HepG2 (cell line): ENCODE measurements around the gene ADARB2. TPM values are rescaled to one million over a fixed set of nuclear protein-coding genes. Genes with fewer than 3 reads are reported as not detected.

Experiments used
- ATAC-seq: fragments of 200-7000 bp; cut with Tn5 transposase; 3 replicates; pipeline ENCODE4 v1.9.1; 2020; ENCODE audit warnings: mild to moderate bottlenecking, moderate library complexity
- BruUV-seq: library from RNA; stranded (reverse); fragments of 400-500 nt; replicated peaks from 2 replicates; lab custom pipeline; 2021; lab: Mats Ljungman, UMichigan
- CTCF ChIA-PET: fragments of 300-600 bp; formaldehyde crosslinking; extraction: SDS; loops from one replicate; lab custom pipeline; 2021; ENCODE audit warnings: low total read pairs, inconsistent platforms, low intra/inter-chr PET ratio; lab: Yijun Ruan, JAX
- POLR2A ChIA-PET: fragments of 350-600 bp; sonication (Branson Sonifier 250); formaldehyde crosslinking; loops from one replicate; lab custom pipeline; 2020; ENCODE audit warnings: antibody characterized with exemption, inconsistent platforms; lab: Yijun Ruan, JAX
- DNase-seq: peaks from one replicate; pipeline ENCODE4 v3.0.0-alpha.2; 2015; ENCODE audit warnings: low spot score
- FAIRE-seq: peaks from 3 replicates; lab custom pipeline; 2011; peaks lifted over from hg19 to GRCh38; lab: Jason Lieb, UNC
- H2AFZ ChIP-seq: one replicate; pipeline ENCODE4 v1.6.1; 2011; ENCODE audit warnings: low read length, inconsistent platforms
- H3K27ac ChIP-seq: fragments of 300-600 bp; 3 replicates; pipeline ENCODE4 v1.8.0; 2011; ENCODE audit warnings: mixed run types, mild to moderate bottlenecking, mixed read lengths, low read length, inconsistent platforms; ENCODE audit not compliant: insufficient read depth; ENCODE audit errors: extremely low read length
- H3K27me3 ChIP-seq, 2 experiments: fragments of 200-600 bp in 1 of 2; 2 replicates in 1 of 2; 3 replicates in 1 of 2; pipeline versions ENCODE4 v1.6.0 to v1.8.0; 2011; ENCODE audit warnings: low read length in 2 of 2, mild to moderate bottlenecking in 2 of 2, moderate library complexity in 2 of 2, inconsistent platforms in 1 of 2; ENCODE audit not compliant: insufficient read depth in 2 of 2, control insufficient read depth in 1 of 2
- H3K36me3 ChIP-seq, 2 experiments: fragments of 200-600 bp in 1 of 2; replicated peaks in 1 of 2; 2 replicates in 1 of 2; 3 replicates in 1 of 2; pipeline versions ENCODE4 v1.5.1 to v1.8.0; 2011; ENCODE audit warnings: low read length in 2 of 2, inconsistent platforms in 1 of 2; ENCODE audit not compliant: insufficient read depth in 2 of 2, control insufficient read depth in 1 of 2
- H3K4me1 ChIP-seq: 2 replicates; pipeline ENCODE4 v1.5.1; 2012; ENCODE audit warnings: low read length, inconsistent platforms; ENCODE audit not compliant: insufficient read depth
- H3K4me2 ChIP-seq: 2 replicates; pipeline ENCODE4 v1.6.0; 2011; ENCODE audit warnings: low read depth, low read length, inconsistent platforms
- H3K4me3 ChIP-seq, 3 experiments: fragments of 200-600 bp in 1 of 3; sonication (generic), shearing (Covaris generic) in 1 of 3; replicated peaks in 1 of 3; 2 replicates each; pipeline ENCODE4 v1.5.1; 2011 to 2016; ENCODE audit warnings: low read length in 3 of 3, inconsistent platforms in 2 of 3, low read depth in 2 of 3, mild to moderate bottlenecking in 2 of 3, control low read depth in 1 of 3, mixed read lengths in 1 of 3; ENCODE audit not compliant: insufficient read depth in 1 of 3
- H3K79me2 ChIP-seq: one replicate; pipeline ENCODE4 v1.6.1; 2011; ENCODE audit warnings: low read length, inconsistent platforms; ENCODE audit not compliant: insufficient read depth
- H3K9ac ChIP-seq: 2 replicates; pipeline ENCODE4 v1.6.0; 2011; ENCODE audit warnings: mild to moderate bottlenecking, low read depth, low read length, inconsistent platforms; ENCODE audit not compliant: insufficient read depth
- H3K9me3 ChIP-seq: 2 replicates; pipeline ENCODE4 v1.5.1; 2012; ENCODE audit warnings: mild to moderate bottlenecking, low read length
- H4K20me1 ChIP-seq: 2 replicates; pipeline ENCODE4 v1.6.0; 2011; ENCODE audit warnings: inconsistent platforms, mild to moderate bottlenecking, low read length, moderate library complexity; ENCODE audit not compliant: insufficient read depth
- AGO1 ChIP-seq: fragments of 200-400 bp; formaldehyde crosslinking; IDR thresholded peaks from 2 replicates; pipeline ENCODE4 v1.6.1; 2017; ENCODE audit warnings: mild to moderate bottlenecking, low read depth, low read length, moderate library complexity; ENCODE audit not compliant: poor library complexity, severe bottlenecking
- ATF2 ChIP-seq: sonication (generic); formaldehyde crosslinking; IDR thresholded peaks from 2 replicates; pipeline ENCODE4 v1.4.0; 2020; ENCODE audit warnings: missing genetic modification reagents
- BORCS8-MEF2B ChIP-seq: sonication (generic); formaldehyde crosslinking; IDR thresholded peaks from 2 replicates; pipeline ENCODE4 v1.8.0; 2022; ENCODE audit warnings: mild to moderate bottlenecking, missing genetic modification reagents
- DRAP1 ChIP-seq: IDR thresholded peaks from 2 replicates; pipeline ENCODE4 v1.6.1; 2016; ENCODE audit warnings: missing genetic modification reagents, missing compliant biosample characterization
- GMEB2 ChIP-seq: IDR thresholded peaks from 2 replicates; pipeline ENCODE4 v1.6.1; 2016; ENCODE audit warnings: missing biosample characterization, missing genetic modification reagents, low read depth
- IKZF4 ChIP-seq: sonication (generic); formaldehyde crosslinking; IDR thresholded peaks from 2 replicates; pipeline ENCODE4 v1.5.1; 2020; ENCODE audit warnings: borderline replicate concordance, mild to moderate bottlenecking, low read depth, missing genetic modification reagents; ENCODE audit errors: not compliant biosample characterization
- ISL2 ChIP-seq: sonication (generic); formaldehyde crosslinking; IDR thresholded peaks from 2 replicates; pipeline ENCODE4 v1.5.0; 2020; ENCODE audit warnings: missing genetic modification reagents
- KLF12 ChIP-seq: sonication (generic); formaldehyde crosslinking; IDR thresholded peaks from 2 replicates; pipeline ENCODE4 v1.4.0; 2020; ENCODE audit warnings: missing genetic modification reagents, borderline replicate concordance
- RERE ChIP-seq: IDR thresholded peaks from 2 replicates; pipeline ENCODE4 v1.6.1; 2016; ENCODE audit warnings: low read depth, missing genetic modification reagents, missing compliant biosample characterization
- SIN3B ChIP-seq: fragments of 150-350 bp; IDR thresholded peaks from 2 replicates; pipeline ENCODE4 v1.6.1; 2014; ENCODE audit warnings: low read length
- TEAD3 ChIP-seq: optimal IDR thresholded peaks from 2 replicates; pipeline ENCODE3; 2016; ENCODE audit warnings: borderline replicate concordance
- ZBTB7A ChIP-seq: sonication (generic); formaldehyde crosslinking; IDR thresholded peaks from 2 replicates; pipeline ENCODE4 v1.8.0; 2022; ENCODE audit warnings: mild to moderate bottlenecking, missing genetic modification reagents
- ZNF232 ChIP-seq: sonication (generic); formaldehyde crosslinking; IDR thresholded peaks from 2 replicates; pipeline ENCODE4 v1.4.0; 2020; ENCODE audit warnings: missing genetic modification reagents, borderline replicate concordance
- ZNF282 ChIP-seq: fragments of 450-650 bp; IDR thresholded peaks from 2 replicates; pipeline ENCODE4 v1.6.1; 2018; ENCODE audit not compliant: partially characterized antibody
- ZNF543 ChIP-seq: sonication (generic); formaldehyde crosslinking; IDR thresholded peaks from 2 replicates; pipeline ENCODE4 v1.4.0; 2020; ENCODE audit warnings: mild to moderate bottlenecking, missing genetic modification reagents
- ZNF709 ChIP-seq: sonication (generic); formaldehyde crosslinking; IDR thresholded peaks from 2 replicates; pipeline ENCODE4 v1.5.0; 2020; ENCODE audit warnings: mild to moderate bottlenecking, missing genetic modification reagents
- WGBS: methylation state at CpG from one replicate; pipeline ENCODE4 v1.1.6; 2017; ENCODE audit warnings: low lambda C conversion rate; 5-methylcytosine and 5-hydroxymethylcytosine counted together
- in situ Hi-C: cut with HindIII; loops from 2 replicates; pipeline ENCODE4 v1.10.0; 2017; ENCODE audit warnings: low pct_unique_long_range_greater_than_20kb; ENCODE audit not compliant: extremely low pct_ligation_motif_present
- intact Hi-C: fragments of 100-400 bp; cut with micrococcal nuclease; formaldehyde crosslinking; loops from one replicate; pipeline ENCODE4 v1.10.0; 2022; ENCODE audit not compliant: unreplicated experiment
- polyA plus RNA-seq, 8 experiments: library from polyadenylated mRNA; depleted of rRNA in 3 of 8; stranded (reverse) in 7 of 8; unstranded in 1 of 8; fragments of >200 nt; fragmentation: Illumina TruSeq in 4 of 8; extraction: Trizol in 4 of 8; gene quantifications; 2 replicates each; pipeline versions ENCODE4 v1.2.1 to v1.2.3, GENCODE V29; 2011 to 2016; ENCODE audit warnings: low read depth in 4 of 8, missing spikeins in 1 of 8, mixed read lengths in 1 of 8; ENCODE audit not compliant: insufficient read depth in 1 of 8
- total RNA-seq, 5 experiments: library from RNA; depleted of rRNA; stranded (reverse); fragments of >200 nt; fragmentation: Illumina TruSeq; extraction: Trizol; gene quantifications; 2 replicates each; pipeline ENCODE4 v1.2.3, GENCODE V29; 2016; ENCODE audit warnings: low read depth in 1 of 5

ADARB2 gene
- total and polyA plus RNA-seq, 2 of the 13 experiments (the other 11 are each of a cell fraction or from before 2014, with no cell fraction given) = not detected

DNA sequence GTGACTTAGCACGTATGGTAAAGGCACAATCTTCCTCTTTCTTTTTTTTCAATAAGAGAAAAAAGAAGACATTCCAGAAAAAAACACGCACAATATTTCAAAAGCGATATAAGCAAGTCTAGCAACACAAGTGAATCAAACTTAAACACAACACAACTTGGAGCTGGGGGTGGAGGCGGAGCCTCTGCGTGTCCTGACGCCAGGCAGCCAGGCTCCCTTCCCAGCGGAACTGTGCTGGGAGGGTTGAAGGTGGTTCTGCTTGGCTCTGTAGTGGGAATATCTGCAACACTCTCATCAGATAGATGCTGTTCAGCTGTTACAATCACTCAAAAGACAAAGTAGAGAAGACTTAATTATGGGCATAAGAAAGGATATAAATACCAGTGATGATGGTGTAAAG lies 469.8 kb downstream of the ADARB2 start (continued):
- TF ChIP-seq DRAP1 (CRISPR knock-in tag) = no peak
- TF ChIP-seq IKZF4 (CRISPR knock-in tag) = no peak

- Histone ChIP-seq H3K4me3 (no peak overlapping the region), H3K4me1 (no peaks in the 10 kb centered on the region), H3K9ac (no peak overlapping the region), H3K79me2 (no peaks in the 10 kb centered on the region), H2AFZ (no peak overlapping the region), H3K36me3 (no peaks in the 10 kb centered on the region), H3K27me3 (peaks cover 4 to 34% of the 10 kb centered on the region in 2 experiments; a peak in 4 of 5 replicates), H4K20me1 (no peaks in the 10 kb centered on the region), H3K9me3 (no peaks in the 10 kb centered on the region), H3K27ac (no peak overlapping the region)
- in situ Hi-C loops = no loop called here
- POLR2A ChIA-PET = no interaction called here
- no peak for DNase-seq
- no peak for TF ChIP-seq BORCS8-MEF2B (CRISPR knock-in tag)
- no peak for TF ChIP-seq ZBTB7A (CRISPR knock-in tag)
- TF ChIP-seq AGO1 = no peak
- TF ChIP-seq ISL2 = no peak
- no peak for TF ChIP-seq ZNF709 (CRISPR knock-in tag)
- TF ChIP-seq ZNF232 (CRISPR knock-in tag) = no peak
- TF ChIP-seq ZNF543 (CRISPR knock-in tag) = no peak
- no peak for TF ChIP-seq RERE
- no peak for TF ChIP-seq KLF12 (CRISPR knock-in tag)
- no peak for TF ChIP-seq GMEB2 (CRISPR knock-in tag)
- no peak for TF ChIP-seq TEAD3 (CRISPR knock-in tag)
- TF ChIP-seq ATF2 = no peak
- no peak for TF ChIP-seq SIN3B
- TF ChIP-seq ZNF282 = no peak
- TF ChIP-seq, all 625 proteins: peak for 0
- intact Hi-C loops = no loop called here
- CTCF ChIA-PET = no interaction called here
- no TSS peak for BruUV-seq
- H3K4me2 ChIP-seq = no peak overlapping the region
- FAIRE-seq (no peak), ATAC-seq (no peak)
- whole genome bisulfite sequencing = 11% methylated on average over 8 of the region's 8 CpGs
Observed at GRCh38 chr10:1267148-1267547, 470.2 kb downstream of the ADARB2 start.
